D341Med (cell line): ENCODE data around the gene CNTN5.

Source experiments
- DNase-seq: peaks from one replicate; pipeline ENCODE4 v3.0.0; 2012; ENCODE audit warnings: low spot score

Gene CNTN5

GRCh38 chr11:99631618-99632017, 610.9 kb downstream of the CNTN5 start:
- DNase-seq = no peak

- DNase-seq = no peak
Observed at GRCh38 chr11:99632969-99633368, 612.2 kb downstream of the CNTN5 start.

- no peak for DNase-seq
Observed at GRCh38 chr11:99634581-99634980, 613.8 kb downstream of the CNTN5 start.

- no peak for DNase-seq
Observed at GRCh38 chr11:99638073-99638553, 617.4 kb downstream of the CNTN5 start.

GRCh38 chr11:99640671-99641070, 619.9 kb downstream of the CNTN5 start:
- no peak for DNase-seq

GRCh38 chr11:99645934-99646333, 625.2 kb downstream of the CNTN5 start:
- no peak for DNase-seq

GRCh38 chr11:99670067-99670676, 649.4 kb downstream of the CNTN5 start:
- DNase-seq = no peak

GRCh38 chr11:99671808-99672409, 651.2 kb downstream of the CNTN5 start:
- DNase-seq = no peak

- DNase-seq = no peak
Observed at GRCh38 chr11:99676292-99676691, 655.5 kb downstream of the CNTN5 start.

GRCh38 chr11:99682171-99682570, 661.4 kb downstream of the CNTN5 start:
- DNase-seq = no peak

GRCh38 chr11:99682646-99683045, 661.9 kb downstream of the CNTN5 start:
- DNase-seq = no peak

- DNase-seq = no peak
Observed at GRCh38 chr11:99683933-99684332, 663.2 kb downstream of the CNTN5 start.

- DNase-seq = no peak
Observed at GRCh38 chr11:99686838-99687237, 666.1 kb downstream of the CNTN5 start.

- no peak for DNase-seq
Observed at GRCh38 chr11:99687320-99687719, 666.6 kb downstream of the CNTN5 start.

- DNase-seq = no peak
Observed at GRCh38 chr11:99693941-99694492, 673.3 kb downstream of the CNTN5 start.

GRCh38 chr11:99695106-99695505, 674.4 kb downstream of the CNTN5 start:
- no peak for DNase-seq

- DNase-seq = no peak
Observed at GRCh38 chr11:99706848-99707247, 686.1 kb downstream of the CNTN5 start.

- no peak for DNase-seq
Observed at GRCh38 chr11:99708928-99709672, 688.4 kb downstream of the CNTN5 start.

- no peak for DNase-seq
Observed at GRCh38 chr11:99716302-99716701, 695.6 kb downstream of the CNTN5 start.

GRCh38 chr11:99718291-99718690, 697.5 kb downstream of the CNTN5 start:
- no peak for DNase-seq

- peak; percentile 37 for DNase-seq
Observed at GRCh38 chr11:99739464-99740089, 718.8 kb downstream of the CNTN5 start.

GRCh38 chr11:99742501-99742900, 721.8 kb downstream of the CNTN5 start:
- DNase-seq = no peak
